ENCODE measurements around the gene CLMN.

DNA sequence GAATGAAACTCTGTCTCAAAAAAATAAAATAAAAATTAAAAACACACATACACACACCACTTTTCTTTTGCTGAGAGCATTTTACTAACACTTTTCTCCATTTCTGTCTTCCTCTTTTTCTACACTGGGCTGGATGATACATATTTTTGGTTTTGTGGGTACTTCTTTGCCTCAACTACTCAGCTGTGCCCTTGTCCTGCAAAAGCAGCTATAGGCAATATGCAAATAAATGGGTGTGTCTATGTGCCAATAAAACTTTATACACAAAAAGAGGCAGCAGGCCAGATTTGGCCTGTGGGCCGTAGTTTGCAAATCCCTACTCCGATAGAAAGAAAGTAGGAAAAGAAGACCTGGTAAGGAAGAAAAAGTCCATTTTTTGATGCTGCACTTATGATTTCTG is 6.5 kb downstream of the CLMN start:
- TF ChIP-seq, protein P1, sequence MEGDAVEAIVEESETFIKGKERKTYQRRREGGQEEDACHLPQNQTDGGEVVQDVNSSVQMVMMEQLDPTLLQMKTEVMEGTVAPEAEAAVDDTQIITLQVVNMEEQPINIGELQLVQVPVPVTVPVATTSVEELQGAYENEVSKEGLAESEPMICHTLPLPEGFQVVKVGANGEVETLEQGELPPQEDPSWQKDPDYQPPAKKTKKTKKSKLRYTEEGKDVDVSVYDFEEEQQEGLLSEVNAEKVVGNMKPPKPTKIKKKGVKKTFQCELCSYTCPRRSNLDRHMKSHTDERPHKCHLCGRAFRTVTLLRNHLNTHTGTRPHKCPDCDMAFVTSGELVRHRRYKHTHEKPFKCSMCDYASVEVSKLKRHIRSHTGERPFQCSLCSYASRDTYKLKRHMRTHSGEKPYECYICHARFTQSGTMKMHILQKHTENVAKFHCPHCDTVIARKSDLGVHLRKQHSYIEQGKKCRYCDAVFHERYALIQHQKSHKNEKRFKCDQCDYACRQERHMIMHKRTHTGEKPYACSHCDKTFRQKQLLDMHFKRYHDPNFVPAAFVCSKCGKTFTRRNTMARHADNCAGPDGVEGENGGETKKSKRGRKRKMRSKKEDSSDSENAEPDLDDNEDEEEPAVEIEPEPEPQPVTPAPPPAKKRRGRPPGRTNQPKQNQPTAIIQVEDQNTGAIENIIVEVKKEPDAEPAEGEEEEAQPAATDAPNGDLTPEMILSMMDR (IDR thresholded peaks at IDR 0.05), result no peak
- no peak for TF ChIP-seq EZH2phosphoT487 (IDR thresholded peaks at IDR 0.05)

Data from neural progenitor cell (in vitro differentiated cells).